Central memory CD4-positive, alpha-beta T cell (primary cell): ENCODE measurements around the gene KLHL1.
"Not testable (repeated sequence)": the region's sequence is repeated elsewhere in the genome, so short reads cannot be mapped to it uniquely, and the experiment has no call there.

Experiments
- DNase-seq: peaks from one replicate; pipeline ENCODE4 v3.0.0; 2022
- total RNA-seq, 3 experiments: gene quantifications; one replicate each; lab custom pipeline; 2026; lab: John Stamatoyannopoulos, UW

Gene KLHL1, protein sequence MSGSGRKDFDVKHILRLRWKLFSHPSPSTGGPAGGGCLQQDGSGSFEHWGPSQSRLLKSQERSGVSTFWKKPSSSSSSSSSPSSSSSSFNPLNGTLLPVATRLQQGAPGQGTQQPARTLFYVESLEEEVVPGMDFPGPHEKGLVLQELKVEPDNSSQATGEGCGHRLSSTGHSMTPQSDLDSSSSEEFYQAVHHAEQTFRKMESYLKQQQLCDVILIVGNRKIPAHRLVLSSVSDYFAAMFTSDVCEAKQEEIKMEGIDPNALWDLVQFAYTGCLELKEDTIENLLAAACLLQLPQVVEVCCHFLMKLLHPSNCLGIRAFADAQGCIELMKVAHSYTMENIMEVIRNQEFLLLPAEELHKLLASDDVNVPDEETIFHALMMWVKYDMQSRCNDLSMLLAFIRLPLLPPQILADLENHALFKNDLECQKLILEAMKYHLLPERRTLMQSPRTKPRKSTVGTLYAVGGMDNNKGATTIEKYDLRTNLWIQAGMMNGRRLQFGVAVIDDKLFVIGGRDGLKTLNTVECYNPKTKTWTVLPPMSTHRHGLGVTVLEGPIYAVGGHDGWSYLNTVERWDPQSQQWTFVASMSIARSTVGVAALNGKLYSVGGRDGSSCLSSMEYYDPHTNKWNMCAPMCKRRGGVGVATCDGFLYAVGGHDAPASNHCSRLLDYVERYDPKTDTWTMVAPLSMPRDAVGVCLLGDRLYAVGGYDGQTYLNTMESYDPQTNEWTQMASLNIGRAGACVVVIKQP
- total RNA-seq: 0 to 0.19 (median 0) reads per million in 3 experiments

DNA sequence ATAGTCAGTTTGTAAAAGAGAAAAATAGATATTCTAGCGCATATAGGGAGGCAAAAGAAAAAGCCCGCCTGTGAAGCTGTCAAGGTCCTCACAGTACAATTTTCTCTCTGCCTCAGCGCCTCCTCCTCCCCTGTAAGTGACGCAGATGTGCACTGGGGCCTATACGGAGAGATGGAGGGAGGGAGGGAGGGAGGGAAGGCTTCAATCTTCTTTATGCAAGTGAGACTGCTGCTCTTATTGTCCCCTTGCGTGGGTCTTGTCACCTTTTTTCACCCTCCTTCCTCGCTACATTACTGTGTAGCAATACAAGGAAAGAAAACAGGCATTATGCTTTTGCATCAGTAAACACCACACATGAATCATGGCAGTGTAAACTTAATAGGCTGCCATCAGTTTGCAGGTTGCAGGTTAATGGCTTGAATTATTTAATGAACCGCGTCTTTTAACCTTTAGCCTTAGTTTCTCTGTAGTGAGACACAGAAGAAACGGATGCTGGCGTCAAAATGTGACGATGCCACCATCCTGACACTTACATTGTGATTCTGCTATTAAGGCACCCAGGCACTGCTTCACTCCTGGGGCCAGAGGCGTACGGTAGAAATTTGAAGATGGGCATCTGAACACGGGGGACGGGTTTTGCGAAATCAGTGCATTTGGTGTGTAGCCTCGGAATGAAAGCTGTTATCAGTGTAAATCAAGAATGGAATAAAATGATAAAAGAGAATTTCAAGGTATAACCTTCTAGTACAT lies at the start of gene KLHL1:
Gene KLHL1, minus strand, starts transcription at position 97 of the 750 bp plus-strand sequence. CDS start 753 bp downstream, outside the sequence.
- DNase-seq: no peak

- not testable (repeated sequence) for DNase-seq
Measured at GRCh38 chr13:70142658-70143057, 34.4 kb upstream of the KLHL1 start.

DNA sequence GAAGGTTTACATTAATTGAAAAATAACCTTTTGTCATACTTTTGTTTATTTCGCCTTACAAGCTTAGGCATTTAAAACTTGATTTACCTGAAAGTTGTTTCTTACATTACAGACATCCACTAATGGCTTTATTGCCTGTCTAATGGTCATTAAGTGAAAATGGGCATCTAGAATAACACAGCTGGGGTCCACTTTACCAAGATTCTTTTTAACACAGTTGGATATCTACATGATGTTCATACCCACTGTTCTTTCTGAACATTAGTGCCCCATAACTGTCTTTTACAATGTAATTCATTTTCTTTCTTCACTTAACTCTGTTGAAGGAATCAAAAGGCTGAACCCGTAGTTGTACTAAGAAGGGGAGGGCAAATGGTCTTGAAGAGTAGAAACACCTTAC lies 19.8 kb upstream of the KLHL1 start:
- DNase-seq: no peak

GRCh38 chr13:70125693-70126092 lies 17.4 kb upstream of the KLHL1 start:
- DNase-seq: no peak

DNA sequence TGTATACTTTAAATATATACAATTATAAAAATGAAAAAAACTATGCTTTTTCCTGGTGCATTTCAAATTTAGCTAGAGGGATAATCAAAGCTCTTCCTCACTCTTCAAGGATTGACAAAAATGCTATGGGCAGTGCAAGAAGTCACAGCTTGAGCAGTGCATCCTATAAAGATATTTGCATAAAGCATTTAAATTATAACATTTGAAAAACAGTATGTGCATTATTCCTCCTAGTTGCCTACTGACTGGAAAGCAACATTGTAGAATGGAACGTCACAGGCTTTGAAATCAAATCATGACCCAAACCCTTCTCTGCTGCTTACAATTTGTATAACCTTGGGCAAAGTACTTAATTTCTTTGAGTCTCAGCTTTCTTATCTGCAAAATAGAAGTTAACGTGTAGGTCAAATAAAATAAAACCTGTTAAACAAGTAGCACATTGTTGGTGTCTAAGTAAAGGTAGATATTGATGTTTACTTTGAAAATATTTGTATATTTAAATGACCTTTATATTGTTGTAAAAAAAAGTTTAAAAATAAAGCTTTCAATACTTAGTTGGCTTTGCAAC lies 9.2 kb upstream of the KLHL1 start:
- DNase-seq: no peak

GRCh38 chr13:70107498-70108281 lies 562 bp downstream of the KLHL1 start, which contains the start of gene ATXN8OS:
Gene ATXN8OS, plus strand, starts transcription at chr13:70107826.
- DNase-seq: no peak

GRCh38 chr13:70107125-70107497 lies 1.1 kb downstream of the KLHL1 start:
- DNase-seq: no peak

DNA sequence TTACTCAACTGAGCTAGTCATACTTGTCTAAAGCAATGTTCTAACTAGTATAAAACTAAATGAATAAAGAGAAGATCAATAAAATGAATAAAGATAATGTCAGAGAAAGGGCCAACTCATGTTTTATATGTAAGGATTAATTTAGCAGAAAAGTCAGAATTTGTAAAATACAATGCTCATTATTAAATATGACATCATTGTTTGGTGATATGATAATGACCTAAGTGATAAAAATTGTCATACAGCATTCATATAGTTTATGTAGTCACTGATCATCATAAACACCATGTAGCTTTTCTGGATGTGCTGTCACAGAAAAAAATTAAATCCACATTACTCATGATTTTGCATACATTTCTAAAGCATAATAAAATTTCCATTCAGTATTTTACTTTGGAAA lies 3.8 kb downstream of the KLHL1 start:
- DNase-seq: no peak

- no peak for DNase-seq
Measured at GRCh38 chr13:70098669-70099068, 9.6 kb downstream of the KLHL1 start.

DNA sequence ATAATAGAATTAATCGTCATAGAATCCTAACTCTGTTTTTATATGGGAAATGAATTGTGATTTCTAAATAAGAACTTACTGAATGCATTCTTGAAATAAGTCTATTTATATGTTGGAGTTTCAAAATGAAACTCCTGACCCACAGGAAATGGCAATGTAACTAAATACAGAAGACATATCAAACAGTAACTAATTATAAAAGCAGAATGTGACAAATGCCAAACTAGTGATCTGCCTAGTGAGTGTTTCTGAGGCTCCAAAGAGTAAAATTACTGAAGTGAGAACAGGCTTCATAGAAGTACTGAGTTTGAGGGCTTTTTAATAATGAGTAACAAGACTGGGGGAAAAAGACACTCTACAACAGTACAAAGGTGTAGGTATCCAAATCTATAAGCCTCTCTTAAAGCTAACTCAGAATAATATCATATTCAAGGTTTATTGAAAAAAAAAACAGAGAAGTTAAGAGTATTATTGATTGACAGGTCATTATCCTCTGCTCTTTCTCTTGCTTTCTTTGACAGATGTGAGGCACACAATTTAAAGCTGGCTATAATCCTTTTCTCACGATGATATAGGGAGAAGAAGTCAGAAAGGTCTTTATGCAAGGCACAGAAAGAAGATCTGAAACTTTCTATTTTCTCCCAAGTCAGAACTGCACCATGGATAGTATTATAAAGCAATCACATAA lies 18.1 kb downstream of the KLHL1 start:
- no peak for DNase-seq

GRCh38 chr13:70088926-70089325 lies 19.3 kb downstream of the KLHL1 start:
- DNase-seq: no peak

GRCh38 chr13:70087247-70087646 lies 21.0 kb downstream of the KLHL1 start:
- DNase-seq: no peak

DNA sequence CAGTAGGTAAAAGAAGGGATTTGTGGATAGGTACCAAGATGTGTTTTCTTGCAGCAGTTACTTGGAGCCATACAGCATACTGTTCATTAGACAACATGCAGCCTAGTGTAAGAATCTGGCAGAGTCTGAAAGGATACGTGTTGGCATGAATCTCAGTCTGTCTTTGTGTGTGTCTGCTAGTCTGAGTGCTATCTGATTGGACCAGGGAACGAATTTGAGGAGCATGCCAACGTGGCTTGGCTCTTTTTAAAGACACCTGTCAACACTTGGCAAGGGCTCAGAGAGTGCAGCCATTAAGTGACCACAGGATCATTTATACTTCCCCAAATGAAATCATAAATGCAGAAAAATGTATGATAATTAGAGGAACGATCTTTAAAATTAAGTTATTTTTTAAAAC lies 28.2 kb downstream of the KLHL1 start:
- DNase-seq: no peak

DNA sequence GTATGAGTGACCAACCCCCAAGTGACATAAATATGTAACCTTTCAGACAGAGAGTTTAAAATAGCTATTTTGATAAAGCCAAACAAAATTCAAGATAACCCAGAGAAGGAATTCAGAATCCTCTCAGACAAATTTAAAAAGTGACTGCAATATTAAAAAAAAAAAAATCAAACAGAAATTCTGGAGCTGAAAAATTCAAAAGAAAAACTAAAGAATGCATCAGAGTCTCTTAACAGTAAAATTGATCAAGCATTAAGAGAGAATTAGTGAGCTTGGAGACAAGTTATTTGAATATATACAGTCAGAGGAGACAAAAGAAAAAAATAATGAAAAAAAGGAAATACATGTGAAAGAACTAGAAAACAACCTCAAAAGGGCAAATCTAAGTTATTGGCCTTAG lies 53.7 kb downstream of the KLHL1 start:
- no peak for DNase-seq

DNA sequence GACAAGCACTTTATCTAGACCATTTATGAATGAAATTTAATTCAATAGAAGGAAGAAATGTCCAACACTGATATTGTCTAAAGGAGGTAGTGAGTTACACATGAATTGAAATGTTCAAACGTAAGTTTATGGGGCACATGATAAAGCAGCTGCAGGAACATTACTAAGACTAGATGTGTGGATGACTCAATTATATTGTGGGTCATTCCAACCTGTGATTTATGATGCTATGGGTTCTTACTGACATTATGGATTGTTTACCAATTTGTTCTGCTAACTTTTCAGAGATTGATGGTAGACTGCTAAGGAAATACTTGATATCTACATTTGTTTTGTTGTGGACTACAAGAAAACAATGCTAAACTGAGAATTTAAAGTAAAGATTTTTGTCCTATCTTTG lies 56.7 kb downstream of the KLHL1 start:
- DNase-seq: no peak

GRCh38 chr13:70043685-70044084 lies 64.6 kb downstream of the KLHL1 start:
- no peak for DNase-seq

- DNase-seq: no peak
Measured at GRCh38 chr13:70042193-70042592, 66.1 kb downstream of the KLHL1 start.

DNA sequence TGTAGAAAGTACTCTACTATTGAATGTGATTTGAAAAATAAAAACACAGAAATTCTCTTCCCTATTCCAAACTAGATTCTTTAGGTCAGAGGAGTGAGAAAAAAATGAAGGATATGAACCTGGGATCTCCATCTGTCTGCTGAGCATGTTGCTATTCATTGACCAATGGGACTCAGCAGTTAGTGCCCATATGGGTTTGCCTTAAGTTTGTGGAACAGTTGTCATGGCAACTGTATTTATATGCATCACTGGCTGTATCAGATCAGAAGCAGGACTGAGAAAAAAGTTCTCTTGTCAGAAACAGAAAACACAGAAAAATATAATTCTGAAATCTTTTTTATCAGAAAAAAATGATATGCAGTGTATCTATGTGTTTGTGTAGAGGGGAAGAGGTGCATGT lies 74.0 kb downstream of the KLHL1 start:
- no peak for DNase-seq

GRCh38 chr13:70027551-70027950 lies 80.7 kb downstream of the KLHL1 start:
- no peak for DNase-seq

DNA sequence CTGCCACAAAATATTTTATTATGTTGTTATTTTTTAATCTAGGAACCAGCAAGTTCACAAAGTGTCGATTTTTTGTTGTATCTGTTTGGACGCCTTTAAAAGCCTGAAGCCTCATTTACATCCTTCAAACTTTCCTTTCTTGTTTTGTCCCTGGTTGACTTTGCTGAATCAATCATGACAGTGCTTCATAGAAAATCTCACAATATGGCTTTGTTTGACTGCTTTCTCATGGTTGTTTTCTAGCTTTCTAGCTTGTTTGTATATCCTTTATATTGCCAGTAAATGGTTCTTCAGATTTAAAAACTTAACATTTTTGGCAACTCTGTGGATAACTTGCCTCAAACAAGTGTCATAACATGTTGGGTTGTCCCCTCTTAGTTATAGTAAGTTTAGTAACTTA lies 84.7 kb downstream of the KLHL1 start:
- DNase-seq: no peak

DNA sequence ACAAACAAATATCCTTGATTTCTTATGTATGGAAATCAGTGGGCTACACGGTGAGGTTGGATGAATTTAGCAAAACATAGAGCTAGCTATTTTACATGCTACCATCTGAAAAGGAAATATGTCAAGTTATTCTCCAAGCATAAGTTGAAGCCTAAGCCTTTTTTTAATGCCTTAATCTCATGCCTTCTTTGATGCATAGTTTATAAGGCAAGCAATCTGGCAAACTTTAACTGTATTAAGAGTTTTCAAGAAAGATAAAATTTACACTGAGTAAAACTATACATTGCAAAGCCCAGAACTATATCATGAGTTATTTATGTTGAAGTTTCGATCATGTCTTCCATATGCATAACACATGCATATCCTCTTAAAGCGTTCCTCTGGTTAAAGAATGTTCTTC lies 85.6 kb downstream of the KLHL1 start:
- DNase-seq: no peak

DNA sequence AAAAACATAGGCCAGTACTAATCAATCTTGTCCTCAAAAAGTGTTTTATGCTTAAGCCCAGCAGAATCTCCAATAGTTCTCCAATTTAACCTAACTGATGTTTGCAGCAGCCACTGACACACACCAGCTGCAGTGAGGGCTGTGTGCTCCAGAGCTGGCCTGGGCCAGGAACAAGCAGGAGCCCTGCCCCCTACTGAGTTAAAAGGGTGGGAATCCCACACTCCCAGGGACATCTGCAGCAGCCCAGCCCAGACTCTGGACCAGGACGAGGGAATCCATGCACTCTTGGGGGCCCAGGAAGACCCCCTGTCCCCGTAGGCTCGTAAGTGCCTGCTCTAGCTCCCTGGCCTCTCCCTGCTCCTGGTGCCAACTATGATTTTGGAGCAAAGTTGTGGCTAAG lies 92.1 kb downstream of the KLHL1 start:
- DNase-seq: no peak
